ENCODE measurements around the gene KBTBD12.

The KBTBD12 gene

DNA sequence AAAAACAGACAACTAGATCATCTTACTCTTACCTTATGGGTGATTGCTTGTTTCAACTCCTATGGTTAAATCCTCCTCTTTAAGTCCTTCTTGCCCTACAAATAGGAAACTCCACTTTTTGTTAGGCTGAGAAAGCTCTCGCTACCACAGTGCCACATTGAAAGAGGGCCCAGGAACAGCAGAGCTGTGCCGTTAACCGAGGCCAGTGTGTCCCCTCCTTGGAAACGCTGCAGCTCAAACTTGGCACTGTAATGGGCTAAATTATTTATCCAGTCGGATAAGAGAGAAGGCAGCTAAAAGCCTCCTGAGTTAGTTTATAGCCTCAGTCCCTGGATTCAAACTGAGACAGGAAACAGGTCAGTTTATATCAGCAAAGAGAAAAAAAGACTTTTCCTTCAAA, 46.1 kb downstream of the KBTBD12 start:
- Histone ChIP-seq H3K4me2 (ENCODE audit: insufficient read depth, low read length) (no peak overlapping the region), H3K9me3 (ENCODE audit: insufficient read depth, low read length, severe bottlenecking) (no peaks in the 10 kb centered on the region), H3K27me3 (ENCODE audit: insufficient read depth, low read length, poor library complexity) (peaks cover 35% of the 10 kb centered on the region), H3K79me2 (ENCODE audit: insufficient read depth, low read length) (no peaks in the 10 kb centered on the region), H3K27ac (ENCODE audit: low read length) (no peak overlapping the region), H3K4me1 (ENCODE audit: insufficient read depth, low read length) (no peaks in the 10 kb centered on the region), H2AFZ (ENCODE audit: low read depth, low read length) (no peak overlapping the region), H3K36me3 (ENCODE audit: insufficient read depth, low read length) (no peaks in the 10 kb centered on the region), H3K4me3 (ENCODE audit: low read depth in 1 of 2, low read length in 2 of 2) (no peak overlapping the region), H3K9ac (ENCODE audit: low read depth, low read length) (no peak overlapping the region), H4K20me1 (ENCODE audit: insufficient read depth, low read length) (no peaks in the 10 kb centered on the region)
- DNase-seq = no peak
- ATAC-seq (ENCODE audit: insufficient read depth, low read depth) = no peak
- TF ChIP-seq EZH2 (IDR thresholded peaks at IDR 0.05; ENCODE audit: borderline replicate concordance, low read depth, low read length, severe bottlenecking) = no peak
- TF ChIP-seq, protein P1, sequence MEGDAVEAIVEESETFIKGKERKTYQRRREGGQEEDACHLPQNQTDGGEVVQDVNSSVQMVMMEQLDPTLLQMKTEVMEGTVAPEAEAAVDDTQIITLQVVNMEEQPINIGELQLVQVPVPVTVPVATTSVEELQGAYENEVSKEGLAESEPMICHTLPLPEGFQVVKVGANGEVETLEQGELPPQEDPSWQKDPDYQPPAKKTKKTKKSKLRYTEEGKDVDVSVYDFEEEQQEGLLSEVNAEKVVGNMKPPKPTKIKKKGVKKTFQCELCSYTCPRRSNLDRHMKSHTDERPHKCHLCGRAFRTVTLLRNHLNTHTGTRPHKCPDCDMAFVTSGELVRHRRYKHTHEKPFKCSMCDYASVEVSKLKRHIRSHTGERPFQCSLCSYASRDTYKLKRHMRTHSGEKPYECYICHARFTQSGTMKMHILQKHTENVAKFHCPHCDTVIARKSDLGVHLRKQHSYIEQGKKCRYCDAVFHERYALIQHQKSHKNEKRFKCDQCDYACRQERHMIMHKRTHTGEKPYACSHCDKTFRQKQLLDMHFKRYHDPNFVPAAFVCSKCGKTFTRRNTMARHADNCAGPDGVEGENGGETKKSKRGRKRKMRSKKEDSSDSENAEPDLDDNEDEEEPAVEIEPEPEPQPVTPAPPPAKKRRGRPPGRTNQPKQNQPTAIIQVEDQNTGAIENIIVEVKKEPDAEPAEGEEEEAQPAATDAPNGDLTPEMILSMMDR (IDR thresholded peaks at IDR 0.05; ENCODE audit: borderline replicate concordance, extremely low read depth, low read length, poor library complexity, severe bottlenecking) = no peak

DNA sequence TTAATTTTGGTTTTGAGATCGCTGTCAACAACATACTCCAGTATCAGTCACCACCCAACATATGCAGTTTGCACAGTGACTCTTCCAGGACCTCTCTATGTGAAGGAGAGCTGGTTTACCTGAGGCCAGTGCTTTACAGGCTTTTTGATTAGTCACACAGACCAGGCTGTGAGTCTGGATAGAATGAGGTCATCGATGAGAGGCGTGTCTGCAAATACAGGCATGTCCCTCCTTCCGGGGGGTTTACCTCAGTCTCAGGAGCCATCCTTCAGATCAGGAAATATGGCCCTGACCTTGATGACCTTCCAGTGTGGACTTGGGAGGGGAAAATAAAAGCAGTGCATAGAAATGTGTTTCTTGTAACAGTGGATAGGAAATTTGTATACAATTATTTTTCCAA, 46.9 kb downstream of the KBTBD12 start:
- TF ChIP-seq EZH2 (IDR thresholded peaks at IDR 0.05; ENCODE audit: borderline replicate concordance, low read depth, low read length, severe bottlenecking) = no peak
- TF ChIP-seq, protein P1 (IDR thresholded peaks at IDR 0.05; ENCODE audit: borderline replicate concordance, extremely low read depth, low read length, poor library complexity, severe bottlenecking) = no peak
- no peaks in the 10 kb centered on the region for H3K4me1 ChIP-seq (ENCODE audit: insufficient read depth, low read length)
- no peaks in the 10 kb centered on the region for H3K9me3 ChIP-seq (ENCODE audit: insufficient read depth, low read length, severe bottlenecking)
- DNase-seq (no peak), ATAC-seq (ENCODE audit: insufficient read depth, low read depth) (no peak)
- H3K4me2 ChIP-seq (ENCODE audit: insufficient read depth, low read length) = no peak overlapping the region
- H3K4me3 ChIP-seq (ENCODE audit: low read depth in 1 of 2, low read length in 2 of 2) = no peak overlapping the region
- H3K27me3 ChIP-seq (ENCODE audit: insufficient read depth, low read length, poor library complexity) = peaks cover 35% of the 10 kb centered on the region
- no peak overlapping the region for H2AFZ ChIP-seq (ENCODE audit: low read depth, low read length)
- no peaks in the 10 kb centered on the region for H3K36me3 ChIP-seq (ENCODE audit: insufficient read depth, low read length)
- H3K9ac ChIP-seq (ENCODE audit: low read depth, low read length) = no peak overlapping the region
- no peaks in the 10 kb centered on the region for H4K20me1 ChIP-seq (ENCODE audit: insufficient read depth, low read length)
- no peaks in the 10 kb centered on the region for H3K79me2 ChIP-seq (ENCODE audit: insufficient read depth, low read length)
- H3K27ac ChIP-seq (ENCODE audit: low read length) = no peak overlapping the region

DNA sequence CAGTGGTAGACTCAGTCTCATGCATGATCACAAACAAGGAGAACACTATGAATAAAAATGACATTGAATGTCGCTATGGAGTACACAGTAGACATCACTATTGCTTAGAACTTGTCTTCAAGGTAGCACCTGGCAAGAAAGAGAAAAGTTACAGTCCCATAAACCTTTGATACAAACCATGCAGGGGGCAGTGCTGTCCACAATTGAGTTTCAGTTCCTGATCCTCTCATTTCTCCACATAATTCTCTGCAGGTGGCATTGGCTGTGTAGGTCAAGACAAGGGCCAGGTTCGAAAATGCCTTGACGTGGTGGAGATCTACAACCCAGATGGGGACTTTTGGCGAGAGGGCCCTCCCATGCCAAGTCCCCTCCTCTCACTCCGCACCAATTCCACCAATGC, 47.9 kb downstream of the KBTBD12 start:
- Histone ChIP-seq H4K20me1 (ENCODE audit: insufficient read depth, low read length) (no peaks in the 10 kb centered on the region), H3K9ac (ENCODE audit: low read depth, low read length) (no peak overlapping the region), H3K4me1 (ENCODE audit: insufficient read depth, low read length) (no peaks in the 10 kb centered on the region), H3K9me3 (ENCODE audit: insufficient read depth, low read length, severe bottlenecking) (no peaks in the 10 kb centered on the region), H3K36me3 (ENCODE audit: insufficient read depth, low read length) (no peaks in the 10 kb centered on the region), H3K27me3 (ENCODE audit: insufficient read depth, low read length, poor library complexity) (peaks cover 41% of the 10 kb centered on the region), H3K79me2 (ENCODE audit: insufficient read depth, low read length) (no peaks in the 10 kb centered on the region), H2AFZ (ENCODE audit: low read depth, low read length) (no peak overlapping the region), H3K4me3 (ENCODE audit: low read depth in 1 of 2, low read length in 2 of 2) (no peak overlapping the region), H3K27ac (ENCODE audit: low read length) (no peak overlapping the region), H3K4me2 (ENCODE audit: insufficient read depth, low read length) (no peak overlapping the region)
- ATAC-seq (ENCODE audit: insufficient read depth, low read depth) (no peak), DNase-seq (no peak)
- no peak for TF ChIP-seq EZH2 (IDR thresholded peaks at IDR 0.05; ENCODE audit: borderline replicate concordance, low read depth, low read length, severe bottlenecking)
- TF ChIP-seq, protein P1 (IDR thresholded peaks at IDR 0.05; ENCODE audit: borderline replicate concordance, extremely low read depth, low read length, poor library complexity, severe bottlenecking) = no peak

DNA sequence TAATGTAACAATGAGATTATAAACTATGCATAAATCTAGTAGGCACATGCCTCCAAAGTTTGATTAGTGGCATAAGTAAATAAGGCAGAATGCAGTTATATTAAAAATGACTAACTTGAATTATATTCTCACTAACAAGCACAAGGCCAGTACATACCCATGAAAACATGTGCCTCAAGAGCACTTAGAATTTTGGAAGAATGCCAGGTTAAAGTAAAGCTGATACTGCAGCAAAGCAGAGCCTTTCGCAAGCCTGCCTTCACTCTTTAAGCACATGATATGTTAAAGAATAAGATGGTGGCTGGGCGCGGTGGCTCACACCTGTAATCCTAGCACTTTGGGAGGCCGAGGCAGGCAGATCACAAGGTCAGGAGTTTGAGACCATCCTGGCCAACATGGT, 49.0 kb downstream of the KBTBD12 start:
- no peak overlapping the region for H3K9ac ChIP-seq (ENCODE audit: low read depth, low read length)
- H3K79me2 ChIP-seq (ENCODE audit: insufficient read depth, low read length) = no peaks in the 10 kb centered on the region
- H3K4me2 ChIP-seq (ENCODE audit: insufficient read depth, low read length) = no peak overlapping the region
- ATAC-seq (ENCODE audit: insufficient read depth, low read depth) (no peak), DNase-seq (no peak)
- no peak overlapping the region for H3K27ac ChIP-seq (ENCODE audit: low read length)
- no peaks in the 10 kb centered on the region for H3K36me3 ChIP-seq (ENCODE audit: insufficient read depth, low read length)
- no peaks in the 10 kb centered on the region for H4K20me1 ChIP-seq (ENCODE audit: insufficient read depth, low read length)
- H2AFZ ChIP-seq (ENCODE audit: low read depth, low read length) = no peak overlapping the region
- H3K4me3 ChIP-seq (ENCODE audit: low read depth in 1 of 2, low read length in 2 of 2) = no peak overlapping the region
- H3K9me3 ChIP-seq (ENCODE audit: insufficient read depth, low read length, severe bottlenecking) = no peaks in the 10 kb centered on the region
- no peaks in the 10 kb centered on the region for H3K4me1 ChIP-seq (ENCODE audit: insufficient read depth, low read length)
- no peak for TF ChIP-seq EZH2 (IDR thresholded peaks at IDR 0.05; ENCODE audit: borderline replicate concordance, low read depth, low read length, severe bottlenecking)
- TF ChIP-seq, protein P1 (IDR thresholded peaks at IDR 0.05; ENCODE audit: borderline replicate concordance, extremely low read depth, low read length, poor library complexity, severe bottlenecking) = no peak
- H3K27me3 ChIP-seq (ENCODE audit: insufficient read depth, low read length, poor library complexity) = peaks cover 41% of the 10 kb centered on the region

Data from DND-41 (cell line).